Lower lobe of right lung (tissue), 2 donors: Measurements from ENCODE around the gene AFAP1. TPM values are rescaled to one million over a fixed set of nuclear protein-coding genes. Genes with fewer than 3 reads are reported as not detected.

ENCODE experiments used
- ATAC-seq, 2 donors: fragments of 200-7000 bp; cut with Tn5 transposase; one replicate each; pipeline ENCODE4 v1.9.1; 2020 to 2022; ENCODE audit warnings: mild to moderate bottlenecking in 2 of 2, moderate library complexity in 2 of 2
- DNase-seq: peaks from one replicate; pipeline ENCODE4 v3.0.0-alpha.2; 2020
- H3K27ac ChIP-seq: fragments of 200-600 bp; one replicate; pipeline ENCODE4 v1.8.0; 2022
- H3K27me3 ChIP-seq: fragments of 200-600 bp; one replicate; pipeline ENCODE4 v1.8.0; 2022; ENCODE audit warnings: low read depth
- H3K36me3 ChIP-seq: fragments of 200-600 bp; one replicate; pipeline ENCODE4 v1.8.0; 2022; ENCODE audit warnings: mild to moderate bottlenecking
- H3K4me1 ChIP-seq: fragments of 200-600 bp; one replicate; pipeline ENCODE4 v1.8.0; 2022
- H3K4me3 ChIP-seq: fragments of 200-600 bp; one replicate; pipeline ENCODE4 v1.8.0; 2022; ENCODE audit warnings: mild to moderate bottlenecking
- H3K9me3 ChIP-seq: fragments of 200-600 bp; one replicate; pipeline ENCODE4 v1.8.0; 2022
- intact Hi-C: fragments of 100-400 bp; cut with DNase I; formaldehyde crosslinking; loops from one replicate; pipeline ENCODE4 v1.11.0; 2022
- total RNA-seq: library from RNA; stranded (reverse); fragmentation: NEBNext Ultra II Directional; extraction: Animal tissue kit (Norgen Biotek cat#: 25700); gene quantifications from one replicate; pipeline ENCODE4 v1.2.1, GENCODE V29; 2021
- TF ChIP-seq, protein P1 (sequence below): fragments of 200-600 bp; IDR thresholded peaks from one replicate; pipeline ENCODE4 v1.8.0; 2022; ENCODE audit warnings: antibody characterized with exemption, mild to moderate bottlenecking
- donor health status: DM: no; HTN: yes; CAD: no; lungs with severe emphysema.

AFAP1 gene
- total RNA-seq, 1 donor from 2014 or later, result 21.0 TPM

DNA sequence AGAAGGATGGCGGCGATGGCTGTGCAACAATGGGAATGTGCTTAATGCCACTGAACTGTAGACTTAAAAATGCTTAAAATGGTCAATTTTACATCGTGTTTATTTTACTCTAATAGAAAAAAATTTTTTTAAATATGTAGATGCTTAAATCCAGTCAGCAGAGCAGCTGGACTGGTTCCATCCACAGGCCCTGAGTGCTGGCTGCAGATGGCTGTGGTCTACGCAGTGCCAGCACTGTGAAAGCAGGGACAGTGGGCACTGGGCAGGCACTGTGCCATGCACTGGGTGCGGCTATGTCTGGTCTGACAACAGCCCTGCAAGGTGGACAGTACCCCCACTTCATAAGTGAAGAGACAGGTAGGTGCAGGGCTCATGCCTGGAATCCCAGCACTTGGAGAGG lies 175.2 kb downstream of the AFAP1 start:
- H3K27me3 ChIP-seq, result no peaks in the 10 kb centered on the region
- H3K27ac ChIP-seq, result no peak overlapping the region
- no peak for ATAC-seq
- peak; percentile 20 for DNase-seq
- H3K36me3 ChIP-seq, result peaks cover 70% of the 10 kb centered on the region
- H3K4me3 ChIP-seq, result no peak overlapping the region
- intact Hi-C loops, result no loop called here
- H3K4me1 ChIP-seq, result no peaks in the 10 kb centered on the region
- TF ChIP-seq, protein P1, sequence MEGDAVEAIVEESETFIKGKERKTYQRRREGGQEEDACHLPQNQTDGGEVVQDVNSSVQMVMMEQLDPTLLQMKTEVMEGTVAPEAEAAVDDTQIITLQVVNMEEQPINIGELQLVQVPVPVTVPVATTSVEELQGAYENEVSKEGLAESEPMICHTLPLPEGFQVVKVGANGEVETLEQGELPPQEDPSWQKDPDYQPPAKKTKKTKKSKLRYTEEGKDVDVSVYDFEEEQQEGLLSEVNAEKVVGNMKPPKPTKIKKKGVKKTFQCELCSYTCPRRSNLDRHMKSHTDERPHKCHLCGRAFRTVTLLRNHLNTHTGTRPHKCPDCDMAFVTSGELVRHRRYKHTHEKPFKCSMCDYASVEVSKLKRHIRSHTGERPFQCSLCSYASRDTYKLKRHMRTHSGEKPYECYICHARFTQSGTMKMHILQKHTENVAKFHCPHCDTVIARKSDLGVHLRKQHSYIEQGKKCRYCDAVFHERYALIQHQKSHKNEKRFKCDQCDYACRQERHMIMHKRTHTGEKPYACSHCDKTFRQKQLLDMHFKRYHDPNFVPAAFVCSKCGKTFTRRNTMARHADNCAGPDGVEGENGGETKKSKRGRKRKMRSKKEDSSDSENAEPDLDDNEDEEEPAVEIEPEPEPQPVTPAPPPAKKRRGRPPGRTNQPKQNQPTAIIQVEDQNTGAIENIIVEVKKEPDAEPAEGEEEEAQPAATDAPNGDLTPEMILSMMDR, result no peak
- H3K9me3 ChIP-seq, result no peaks in the 10 kb centered on the region

DNA sequence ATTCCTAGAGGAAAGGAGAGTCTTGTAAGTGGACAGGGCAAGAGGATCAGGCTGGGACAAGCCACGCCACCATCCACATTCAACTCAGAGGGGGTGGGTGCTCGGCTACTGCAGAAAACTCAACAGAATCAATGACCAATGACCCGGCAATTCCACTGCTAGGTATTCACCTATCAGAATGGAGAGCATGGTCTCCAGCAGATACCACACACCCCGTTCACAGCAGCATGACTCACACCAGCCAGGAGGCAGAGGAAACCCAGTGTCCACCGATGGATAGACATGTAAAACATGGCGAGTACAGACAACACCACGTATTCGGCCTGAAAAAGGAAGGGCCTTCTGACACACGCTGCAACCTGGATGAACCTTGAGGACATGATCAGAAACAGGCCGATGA lies 175.9 kb downstream of the AFAP1 start:
- H3K27me3 ChIP-seq, result no peaks in the 10 kb centered on the region
- intact Hi-C loops, result no loop called here
- no peak for DNase-seq
- TF ChIP-seq, protein P1, result no peak
- H3K9me3 ChIP-seq, result no peaks in the 10 kb centered on the region
- peaks cover 64% of the 10 kb centered on the region for H3K36me3 ChIP-seq
- no peak overlapping the region for H3K27ac ChIP-seq
- no peak for ATAC-seq
- H3K4me3 ChIP-seq, result no peak overlapping the region
- H3K4me1 ChIP-seq, result no peaks in the 10 kb centered on the region

DNA sequence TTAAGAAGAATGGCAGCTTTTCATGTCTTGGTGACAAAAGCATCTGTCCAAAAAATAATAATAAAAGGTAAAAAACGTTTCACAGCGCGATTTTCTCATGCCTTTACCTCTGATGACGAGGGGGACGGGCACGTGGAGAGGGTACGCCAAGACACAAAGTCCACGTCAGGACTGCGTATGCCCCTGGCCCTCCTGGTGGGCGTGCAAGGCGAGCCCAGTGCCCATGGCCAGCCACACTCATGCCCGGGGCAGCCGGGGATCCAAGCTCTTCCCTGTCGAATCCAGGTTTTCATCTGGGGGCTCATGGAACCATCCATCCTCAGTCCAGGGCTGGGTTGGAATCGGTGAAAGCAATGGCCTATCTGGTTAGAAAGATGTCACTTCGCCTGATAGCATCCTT lies 176.6 kb downstream of the AFAP1 start:
- intact Hi-C loops, result no loop called here
- no peaks in the 10 kb centered on the region for H3K4me1 ChIP-seq
- TF ChIP-seq, protein P1, result no peak
- peaks cover 57% of the 10 kb centered on the region for H3K36me3 ChIP-seq
- no peak overlapping the region for H3K4me3 ChIP-seq
- DNase-seq (peak; percentile 37), ATAC-seq (no peak)
- H3K27me3 ChIP-seq, result no peaks in the 10 kb centered on the region
- H3K9me3 ChIP-seq, result no peaks in the 10 kb centered on the region
- H3K27ac ChIP-seq, result no peak overlapping the region

DNA sequence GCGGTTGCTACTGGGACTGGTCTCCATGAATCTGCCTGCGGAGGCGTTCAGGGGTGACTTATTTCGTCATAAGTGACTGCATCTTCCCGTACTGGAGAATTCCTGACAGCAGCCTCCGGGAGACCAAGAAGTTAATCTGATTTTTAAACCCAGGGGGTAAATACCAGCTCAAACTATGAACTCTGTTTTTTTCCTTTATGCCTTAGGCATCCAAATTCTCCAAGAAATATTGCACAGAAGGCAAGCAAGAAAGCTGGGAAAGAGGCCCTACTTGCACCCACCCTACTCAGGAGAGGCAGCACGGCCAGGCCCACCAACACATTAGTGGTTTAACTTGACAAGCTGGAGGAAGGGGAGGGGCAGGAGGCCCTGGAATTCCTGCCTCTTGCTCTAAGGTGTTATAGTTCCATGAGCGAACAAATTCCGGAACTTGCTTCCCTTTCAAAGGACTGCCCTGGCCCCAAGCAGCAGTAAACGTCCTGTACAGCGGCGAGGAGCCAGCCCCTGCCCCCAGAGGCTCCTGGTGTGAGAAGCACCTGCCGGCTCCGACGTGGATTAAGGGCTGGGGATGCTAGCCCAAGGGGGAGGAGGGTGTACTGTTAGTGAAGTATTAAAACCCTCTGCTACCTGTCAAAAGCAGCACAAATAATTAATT lies 177.2 kb downstream of the AFAP1 start:
- intact Hi-C loops, result no loop called here
- Histone ChIP-seq H3K36me3 (peaks cover 51% of the 10 kb centered on the region), H3K27ac (no peak overlapping the region), H3K9me3 (no peaks in the 10 kb centered on the region), H3K27me3 (no peaks in the 10 kb centered on the region), H3K4me1 (peaks cover 6% of the 10 kb centered on the region), H3K4me3 (no peak overlapping the region)
- TF ChIP-seq, protein P1, result no peak
- ATAC-seq (no peak), DNase-seq (peak; percentile 39)

DNA sequence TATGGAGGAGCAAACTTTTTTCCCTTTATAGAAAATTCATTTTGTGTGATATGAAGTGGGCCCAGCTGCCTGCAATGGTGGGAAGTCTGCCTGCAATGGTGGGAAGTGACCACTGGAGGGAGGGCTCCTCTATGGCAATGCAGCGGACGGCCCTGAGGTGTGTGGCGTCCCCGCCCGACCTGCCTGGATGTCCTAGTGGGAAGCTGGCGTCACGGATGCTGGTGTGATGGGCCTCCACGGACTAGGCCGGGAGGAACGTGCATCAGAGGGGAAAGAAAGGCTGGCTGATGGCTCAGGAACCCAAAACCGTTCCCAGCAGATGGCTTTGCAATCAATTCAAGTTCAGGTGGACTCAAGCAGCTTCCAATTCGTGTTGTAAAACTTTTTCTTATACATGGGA lies 177.9 kb downstream of the AFAP1 start:
- peaks cover 44% of the 10 kb centered on the region for H3K36me3 ChIP-seq
- H3K4me3 ChIP-seq, result no peak overlapping the region
- H3K27me3 ChIP-seq, result no peaks in the 10 kb centered on the region
- no peak overlapping the region for H3K27ac ChIP-seq
- ATAC-seq (peak; percentile 86 to 88), DNase-seq (peak; percentile 83)
- TF ChIP-seq, protein P1, result peak; percentile 82
- peaks cover 12% of the 10 kb centered on the region for H3K4me1 ChIP-seq
- intact Hi-C loops, result no loop called here
- H3K9me3 ChIP-seq, result no peaks in the 10 kb centered on the region
